Measurements from ENCODE around the gene PIK3CD. TPM values are rescaled to one million over a fixed set of nuclear protein-coding genes. Genes with fewer than 3 reads are reported as not detected.

PIK3CD gene
- total and polyA plus RNA-seq, 8 donors, result 5.1 to 44.2 (median 6.1) TPM

DNA sequence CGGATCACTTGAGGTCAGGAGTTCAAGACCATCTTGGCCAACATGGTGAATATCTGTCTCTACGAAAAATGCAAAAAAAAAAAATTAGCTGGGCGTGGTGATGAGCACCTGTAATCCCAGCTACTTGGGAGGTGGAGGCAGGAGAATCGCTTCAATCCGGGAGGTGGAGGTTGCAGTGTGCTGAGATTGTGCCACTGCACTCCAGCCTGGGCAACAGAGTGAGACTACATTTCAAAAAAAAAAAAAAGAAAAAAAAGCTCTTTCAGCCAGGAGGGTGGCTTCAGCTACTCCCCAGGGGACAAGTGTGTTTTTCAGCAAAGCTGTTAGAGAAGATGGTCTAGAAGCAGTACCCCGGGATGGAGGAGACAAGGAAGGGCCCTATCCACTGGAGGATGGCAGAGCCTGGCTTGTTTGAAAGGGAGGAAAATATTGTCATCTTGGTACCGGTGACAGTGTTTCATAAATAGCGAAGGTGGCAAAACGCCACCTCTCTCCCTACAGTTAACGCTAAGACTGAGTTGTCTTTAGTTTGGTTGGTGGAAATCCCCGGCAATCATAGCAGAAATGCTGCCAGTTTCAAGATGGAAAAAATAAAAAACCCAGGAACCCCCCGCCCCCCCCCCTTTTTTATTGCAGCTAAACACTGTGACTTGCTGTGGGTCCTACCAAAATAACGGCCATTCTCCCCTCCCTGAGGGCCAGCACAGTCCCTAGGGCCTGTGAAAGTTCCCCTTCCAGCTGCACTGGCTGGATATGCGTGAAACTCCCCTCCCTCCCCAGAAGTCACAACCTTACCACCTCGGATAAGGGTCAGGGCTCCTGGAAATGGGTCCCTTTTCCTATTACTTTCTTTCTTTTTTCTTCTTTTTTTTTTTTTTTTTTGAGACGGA is 3.5 kb downstream of the PIK3CD start:
- no peaks in the 10 kb centered on the region for H3K9me3 ChIP-seq
- peaks cover 8 to 46% of the 10 kb centered on the region in 2 donors for H3K27me3 ChIP-seq
- H3K27ac ChIP-seq, result peak overlapping the region in 1 of 2 donors; percentile 96
- H3K4me1 ChIP-seq, result peaks cover 11 to 93% of the 10 kb centered on the region in 2 donors
- intact Hi-C loops (cut with DNase I), result no loop called here
- peak in 1 of 4 donors; percentile 32 for DNase-seq
- peak overlapping the region in 1 of 2 donors; percentile 70 for H3K4me3 ChIP-seq
- TF ChIP-seq, protein P1, sequence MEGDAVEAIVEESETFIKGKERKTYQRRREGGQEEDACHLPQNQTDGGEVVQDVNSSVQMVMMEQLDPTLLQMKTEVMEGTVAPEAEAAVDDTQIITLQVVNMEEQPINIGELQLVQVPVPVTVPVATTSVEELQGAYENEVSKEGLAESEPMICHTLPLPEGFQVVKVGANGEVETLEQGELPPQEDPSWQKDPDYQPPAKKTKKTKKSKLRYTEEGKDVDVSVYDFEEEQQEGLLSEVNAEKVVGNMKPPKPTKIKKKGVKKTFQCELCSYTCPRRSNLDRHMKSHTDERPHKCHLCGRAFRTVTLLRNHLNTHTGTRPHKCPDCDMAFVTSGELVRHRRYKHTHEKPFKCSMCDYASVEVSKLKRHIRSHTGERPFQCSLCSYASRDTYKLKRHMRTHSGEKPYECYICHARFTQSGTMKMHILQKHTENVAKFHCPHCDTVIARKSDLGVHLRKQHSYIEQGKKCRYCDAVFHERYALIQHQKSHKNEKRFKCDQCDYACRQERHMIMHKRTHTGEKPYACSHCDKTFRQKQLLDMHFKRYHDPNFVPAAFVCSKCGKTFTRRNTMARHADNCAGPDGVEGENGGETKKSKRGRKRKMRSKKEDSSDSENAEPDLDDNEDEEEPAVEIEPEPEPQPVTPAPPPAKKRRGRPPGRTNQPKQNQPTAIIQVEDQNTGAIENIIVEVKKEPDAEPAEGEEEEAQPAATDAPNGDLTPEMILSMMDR (IDR thresholded peaks at IDR 0.05), result no peak
- no peaks in the 10 kb centered on the region for H3K36me3 ChIP-seq
- ATAC-seq, result no peak

DNA sequence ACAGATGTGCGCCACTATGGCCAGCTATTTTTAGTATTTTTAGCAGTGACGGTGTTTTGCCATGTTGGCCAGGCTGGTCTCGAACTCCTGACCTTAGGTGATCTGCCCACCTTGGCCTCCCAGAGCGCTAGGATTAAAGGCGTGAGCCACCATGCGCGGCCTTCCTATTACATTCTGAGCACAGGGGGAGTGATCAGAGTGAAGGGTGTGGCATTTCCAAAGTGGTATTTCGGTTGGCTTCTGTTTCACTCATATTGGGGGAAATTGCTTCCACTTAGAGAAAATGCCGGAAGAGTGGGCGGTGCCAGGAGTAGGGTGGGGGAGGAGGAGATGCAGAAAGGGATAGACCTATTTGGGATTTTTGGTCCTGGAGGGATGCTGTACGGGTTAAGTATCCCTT is 4.3 kb downstream of the PIK3CD start:
- Histone ChIP-seq H3K4me3 (no peak overlapping the region), H3K27ac (peak overlapping the region in 1 of 2 donors; percentile 96), H3K4me1 (peaks cover 11 to 90% of the 10 kb centered on the region in 2 donors), H3K36me3 (no peaks in the 10 kb centered on the region), H3K9me3 (no peaks in the 10 kb centered on the region), H3K27me3 (peaks cover 8 to 38% of the 10 kb centered on the region in 2 donors)
- ATAC-seq (no peak), DNase-seq (peak in 1 of 4 donors; percentile 7)
- intact Hi-C loops (cut with DNase I), result no loop called here
- TF ChIP-seq, protein P1 (IDR thresholded peaks at IDR 0.05), result no peak

DNA sequence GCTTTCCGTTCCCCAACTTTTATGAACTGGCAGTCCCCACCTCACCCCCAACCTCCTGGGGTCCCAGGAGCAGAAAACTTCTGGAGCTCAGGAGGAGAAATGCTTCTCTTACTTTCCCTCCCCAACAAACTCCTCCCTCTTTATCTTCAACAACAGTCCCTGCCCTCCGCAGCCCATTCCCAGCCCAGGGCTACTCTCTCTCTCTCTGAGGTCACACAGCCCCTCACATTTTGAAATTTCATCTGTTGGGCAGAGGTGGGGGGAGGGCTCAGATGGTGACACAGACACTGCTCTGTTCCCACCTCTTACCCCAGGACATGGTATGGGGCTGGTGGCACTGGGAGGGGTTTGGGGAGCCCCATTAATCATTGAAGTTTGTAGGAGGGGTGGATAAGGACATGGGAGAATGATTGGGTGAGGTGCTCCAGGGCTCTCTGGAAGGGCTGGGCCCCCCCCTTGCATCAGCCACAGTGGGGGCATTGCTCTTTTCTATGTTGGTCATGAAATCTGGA is 6.0 kb downstream of the PIK3CD start:
- Histone ChIP-seq H3K4me1 (peaks cover 5 to 79% of the 10 kb centered on the region in 2 donors), H3K9me3 (no peaks in the 10 kb centered on the region), H3K4me3 (no peak overlapping the region), H3K27me3 (peaks cover 0 to 21% of the 10 kb centered on the region in 2 donors), H3K27ac (no peak overlapping the region), H3K36me3 (no peaks in the 10 kb centered on the region)
- TF ChIP-seq, protein P1 (IDR thresholded peaks at IDR 0.05), result no peak
- ATAC-seq (no peak), DNase-seq (no peak)
- intact Hi-C loops (cut with DNase I), result no loop called here

DNA sequence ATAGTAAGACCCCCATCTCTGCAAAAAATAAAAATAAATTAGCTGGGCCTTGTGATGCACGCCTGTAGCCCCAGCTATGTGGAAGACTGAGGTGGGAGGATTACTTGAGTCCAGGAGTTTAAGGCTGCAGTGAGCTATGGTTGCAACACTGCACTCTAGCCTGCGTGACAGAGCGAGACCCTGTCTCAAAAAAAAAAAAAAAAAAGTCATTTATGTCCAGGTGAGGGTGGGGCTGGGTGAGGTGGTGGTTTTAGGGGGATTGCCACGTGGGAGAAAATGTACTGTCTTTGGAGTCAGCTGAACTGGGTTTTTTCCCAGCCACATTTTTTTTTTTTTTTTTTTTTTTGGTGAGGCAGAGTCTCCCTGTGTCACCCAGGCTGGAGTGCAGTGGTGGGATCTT is 6.7 kb downstream of the PIK3CD start:
- intact Hi-C loops (cut with DNase I), result no loop called here
- ATAC-seq (no peak), DNase-seq (no peak)
- Histone ChIP-seq H3K27me3 (peaks cover 0 to 15% of the 10 kb centered on the region in 2 donors), H3K4me1 (peaks cover 5 to 74% of the 10 kb centered on the region in 2 donors), H3K4me3 (no peak overlapping the region), H3K36me3 (no peaks in the 10 kb centered on the region), H3K9me3 (no peaks in the 10 kb centered on the region), H3K27ac (no peak overlapping the region)
- TF ChIP-seq, protein P1 (IDR thresholded peaks at IDR 0.05), result no peak

DNA sequence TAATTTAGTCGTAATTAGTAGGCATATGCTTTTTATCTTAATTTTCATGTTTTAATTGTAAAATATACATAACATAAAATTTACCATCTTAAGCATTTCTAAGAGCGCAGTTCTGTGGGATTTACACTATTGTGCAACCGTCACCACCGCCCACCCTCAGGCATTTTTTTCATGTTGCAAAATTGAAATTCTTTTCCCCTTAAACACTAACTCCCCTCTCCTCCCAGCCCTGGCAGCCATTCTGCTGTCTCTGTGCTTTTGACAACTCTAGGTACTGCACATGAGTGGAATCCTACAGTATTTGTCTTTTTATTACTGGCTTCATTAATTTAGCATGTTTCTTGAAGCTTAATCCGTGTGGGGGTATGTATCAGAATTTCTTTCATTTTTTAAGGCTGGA is 7.8 kb downstream of the PIK3CD start:
- H3K4me1 ChIP-seq, result peaks cover 5 to 63% of the 10 kb centered on the region in 2 donors
- H3K27me3 ChIP-seq, result peaks cover 0 to 5% of the 10 kb centered on the region in 2 donors
- TF ChIP-seq, protein P1 (IDR thresholded peaks at IDR 0.05), result no peak
- DNase-seq (peak in 1 of 4 donors; percentile 44), ATAC-seq (peak; percentile 63)
- intact Hi-C loops (cut with DNase I), result no loop called here
- H3K4me3 ChIP-seq, result no peak overlapping the region
- no peaks in the 10 kb centered on the region for H3K9me3 ChIP-seq
- H3K27ac ChIP-seq, result no peak overlapping the region
- no peaks in the 10 kb centered on the region for H3K36me3 ChIP-seq

Measured in left lung (tissue), 10 donors.